ENCODE measurements around the gene KRT33A. TPM values are rescaled to one million over a fixed set of nuclear protein-coding genes. Genes with fewer than 3 reads are reported as not detected.
A peak's percentile ranks its signal among the peaks of the same experiment; 100 is the strongest.

The KRT33A gene
- total and polyA plus RNA-seq, 7 experiments from 2014 or later: not detected

GRCh38 chr17:41324180-41325075 is 26.2 kb downstream of the KRT33A start:
- intact Hi-C loops (cut with micrococcal nuclease): loop anchor here in 1 of 2 donors (5.0 kb wide), 2 partner anchors 112 to 168 kb away; no protein-coding TSS in a partner anchor
- Histone ChIP-seq H3K36me3 (ENCODE audit: control insufficient read depth in 2 of 3, insufficient read depth in 3 of 3, low read length in 3 of 3) (no peaks in the 10 kb centered on the region), H3K9me3 (ENCODE audit: control insufficient read depth in 2 of 3, low read length in 3 of 3) (no peaks in the 10 kb centered on the region), H3K4me1 (ENCODE audit: control insufficient read depth in 2 of 2, insufficient read depth in 2 of 2, low read length in 2 of 2) (peaks cover 34 to 48% of the 10 kb centered on the region in 2 donors), H3K27ac (ENCODE audit: low read depth, low read length) (no peak overlapping the region), H3K4me3 (ENCODE audit: low read length) (no peak overlapping the region), H3K27me3 (ENCODE audit: control insufficient read depth in 2 of 2, insufficient read depth in 2 of 2, low read length in 2 of 2) (no peaks in the 10 kb centered on the region)
- peak; percentile 24 for ATAC-seq
- DNase-seq: no peak
- Mint-ChIP-seq H3K9me3 (peaks cover 0 to 14% (median 7%) of the 10 kb centered on the region in 11 donors), H3K27ac (peak overlapping the region in 7 of 9 donors; percentile 10 to 87 (median 53)), H3K4me1 (peaks cover 11 to 68% (median 57%) of the 10 kb centered on the region in 7 donors), H3K36me3 (peaks cover 0 to 4% (median 2%) of the 10 kb centered on the region in 5 donors), H3K4me3 (peak overlapping the region in 1 of 10 donors; percentile 18), H3K27me3 (no peaks in the 10 kb centered on the region)
- ChIA-PET POLR2A (interaction anchor here (5.0 kb wide), 1 partner anchor 16 kb away, joined by 36 read pairs; the partner anchor contains the start of gene KRTAP16-1), CTCF (interaction anchor here (0.7 to 2.5 kb wide), 3 partner anchors 17 to 324 kb away, joined by 4 to 13 read pairs (median 13); no protein-coding TSS in a partner anchor)

- intact Hi-C loops (cut with micrococcal nuclease): loop anchor here (1.0 to 5.0 kb wide), 14 partner anchors 15 to 520 kb away; no protein-coding TSS in a partner anchor
- Mint-ChIP-seq H3K4me3 (peak overlapping the region in 3 of 10 donors; percentile 25 to 33 (median 27)), H3K9me3 (peaks cover 0 to 20% (median 10%) of the 10 kb centered on the region in 11 donors), H3K27me3 (no peaks in the 10 kb centered on the region), H3K27ac (peak overlapping the region; percentile 26 to 87 (median 80)), H3K4me1 (peaks cover 11 to 61% (median 52%) of the 10 kb centered on the region in 7 donors), H3K36me3 (peaks cover 0 to 4% (median 2%) of the 10 kb centered on the region in 5 donors)
- POLR2A ChIA-PET: interaction anchor here (0.8 to 5.0 kb wide), 4 partner anchors 8 to 18 kb away, joined by 3 to 36 read pairs (median 3); partner anchors contain the start of gene KRTAP16-1
- DNase-seq (no peak), ATAC-seq (no peak)
- CTCF ChIA-PET: interaction anchor here (0.6 to 3.9 kb wide), 26 partner anchors 9 to 466 kb away, joined by 3 to 39 read pairs (median 4); partner anchors contain the start of genes KRT33A and KRTAP16-1
- Histone ChIP-seq H3K4me1 (ENCODE audit: control insufficient read depth in 2 of 2, insufficient read depth in 2 of 2, low read length in 2 of 2) (peaks cover 34 to 48% of the 10 kb centered on the region in 2 donors), H3K36me3 (ENCODE audit: control insufficient read depth in 2 of 3, insufficient read depth in 3 of 3, low read length in 3 of 3) (no peaks in the 10 kb centered on the region), H3K9me3 (ENCODE audit: control insufficient read depth in 2 of 3, low read length in 3 of 3) (no peaks in the 10 kb centered on the region), H3K27me3 (ENCODE audit: control insufficient read depth in 2 of 2, insufficient read depth in 2 of 2, low read length in 2 of 2) (no peaks in the 10 kb centered on the region), H3K4me3 (ENCODE audit: low read length) (no peak overlapping the region), H3K27ac (ENCODE audit: low read depth, low read length) (no peak overlapping the region)
Observed at GRCh38 chr17:41322903-41323895, 27.4 kb downstream of the KRT33A start.

- Histone ChIP-seq H3K9me3 (ENCODE audit: control insufficient read depth in 2 of 3, low read length in 3 of 3) (no peaks in the 10 kb centered on the region), H3K4me3 (ENCODE audit: low read length) (no peak overlapping the region), H3K4me1 (ENCODE audit: control insufficient read depth in 2 of 2, insufficient read depth in 2 of 2, low read length in 2 of 2) (peaks cover 26 to 44% of the 10 kb centered on the region in 2 donors), H3K27me3 (ENCODE audit: control insufficient read depth in 2 of 2, insufficient read depth in 2 of 2, low read length in 2 of 2) (no peaks in the 10 kb centered on the region), H3K36me3 (ENCODE audit: control insufficient read depth in 2 of 3, insufficient read depth in 3 of 3, low read length in 3 of 3) (no peaks in the 10 kb centered on the region), H3K27ac (ENCODE audit: low read depth, low read length) (no peak overlapping the region)
- intact Hi-C loops (cut with micrococcal nuclease): loop anchor here (1.0 to 5.0 kb wide), 14 partner anchors 14 to 519 kb away; no protein-coding TSS in a partner anchor
- ChIA-PET CTCF (interaction anchor here (0.6 to 3.9 kb wide), 32 partner anchors 9 to 520 kb away, joined by 3 to 39 read pairs (median 3); partner anchors contain the start of genes KRT33A and KRTAP16-1), POLR2A (interaction anchor here (0.6 to 5.0 kb wide), 11 partner anchors 8 to 412 kb away, joined by 3 to 36 read pairs (median 3); partner anchors contain the start of genes EIF1, KRTAP16-1 and KRTAP4-12)
- H3K4me3 Mint-ChIP-seq: peak overlapping the region in 2 of 10 donors; percentile 25 to 27
- no peaks in the 10 kb centered on the region for H3K27me3 Mint-ChIP-seq
- H3K27ac Mint-ChIP-seq: peak overlapping the region; percentile 34 to 87 (median 77)
- ATAC-seq (peak; percentile 81), DNase-seq (peak in 7 of 9 donors; percentile 50 to 75 (median 60))
- H3K36me3 Mint-ChIP-seq: peaks cover 0 to 4% (median 2%) of the 10 kb centered on the region in 5 donors
- H3K9me3 Mint-ChIP-seq: peaks cover 0 to 20% (median 10%) of the 10 kb centered on the region in 11 donors
- peaks cover 11 to 59% (median 50%) of the 10 kb centered on the region in 7 donors for H3K4me1 Mint-ChIP-seq
Observed at GRCh38 chr17:41322094-41322902, 28.3 kb downstream of the KRT33A start.

GRCh38 chr17:41318231-41318630 is 32.4 kb downstream of the KRT33A start:
- Histone ChIP-seq H3K27me3 (ENCODE audit: control insufficient read depth in 2 of 2, insufficient read depth in 2 of 2, low read length in 2 of 2) (no peaks in the 10 kb centered on the region), H3K9me3 (ENCODE audit: control insufficient read depth in 2 of 3, low read length in 3 of 3) (no peaks in the 10 kb centered on the region), H3K36me3 (ENCODE audit: control insufficient read depth in 2 of 3, insufficient read depth in 3 of 3, low read length in 3 of 3) (no peaks in the 10 kb centered on the region), H3K27ac (ENCODE audit: low read depth, low read length) (no peak overlapping the region), H3K4me1 (ENCODE audit: control insufficient read depth in 2 of 2, insufficient read depth in 2 of 2, low read length in 2 of 2) (peaks cover 10 to 17% of the 10 kb centered on the region in 2 donors), H3K4me3 (ENCODE audit: low read length) (no peak overlapping the region)
- H3K27ac Mint-ChIP-seq: no peak overlapping the region
- ChIA-PET CTCF (no interaction called here), POLR2A (interaction anchor here (0.7 to 1.3 kb wide), 4 partner anchors 9 to 405 kb away, joined by 3 to 4 read pairs (median 3); partner anchors contain the start of gene KRTAP16-1)
- ATAC-seq (no peak), DNase-seq (no peak)
- peaks cover 0 to 4% (median 2%) of the 10 kb centered on the region in 5 donors for H3K36me3 Mint-ChIP-seq
- H3K27me3 Mint-ChIP-seq: peaks cover 0 to 6% (median 0%) of the 10 kb centered on the region in 5 donors
- intact Hi-C loops (cut with micrococcal nuclease): no loop called here
- peaks cover 0 to 32% (median 21%) of the 10 kb centered on the region in 7 donors for H3K4me1 Mint-ChIP-seq
- no peak overlapping the region for H3K4me3 Mint-ChIP-seq
- peaks cover 0 to 20% (median 10%) of the 10 kb centered on the region in 11 donors for H3K9me3 Mint-ChIP-seq

GRCh38 chr17:41315814-41316445 is 34.7 kb downstream of the KRT33A start:
- no peak for ATAC-seq
- Histone ChIP-seq H3K36me3 (ENCODE audit: control insufficient read depth in 2 of 3, insufficient read depth in 3 of 3, low read length in 3 of 3) (no peaks in the 10 kb centered on the region), H3K27me3 (ENCODE audit: control insufficient read depth in 2 of 2, insufficient read depth in 2 of 2, low read length in 2 of 2) (no peaks in the 10 kb centered on the region), H3K4me1 (ENCODE audit: control insufficient read depth in 2 of 2, insufficient read depth in 2 of 2, low read length in 2 of 2) (peaks cover 2 to 6% of the 10 kb centered on the region in 2 donors), H3K9me3 (ENCODE audit: control insufficient read depth in 2 of 3, low read length in 3 of 3) (no peaks in the 10 kb centered on the region), H3K27ac (ENCODE audit: low read depth, low read length) (no peak overlapping the region), H3K4me3 (ENCODE audit: low read length) (no peak overlapping the region)
- intact Hi-C loops (cut with micrococcal nuclease): no loop called here
- peaks cover 0 to 14% (median 0%) of the 10 kb centered on the region in 5 donors for H3K27me3 Mint-ChIP-seq
- ChIA-PET POLR2A (interaction anchor here (0.5 kb wide), 1 partner anchor 12 kb away, joined by 3 read pairs; no protein-coding TSS in a partner anchor), CTCF (no interaction called here)
- peak overlapping the region in 1 of 9 donors; percentile 1 for H3K27ac Mint-ChIP-seq
- no peak overlapping the region for H3K4me3 Mint-ChIP-seq
- H3K36me3 Mint-ChIP-seq: peaks cover 0 to 11% (median 7%) of the 10 kb centered on the region in 5 donors
- peaks cover 0 to 20% (median 10%) of the 10 kb centered on the region in 11 donors for H3K9me3 Mint-ChIP-seq
- DNase-seq: no peak
- peaks cover 4 to 27% (median 15%) of the 10 kb centered on the region in 7 donors for H3K4me1 Mint-ChIP-seq

Data from naive thymus-derived CD4-positive, alpha-beta T cell (primary cell).